ENCODE results near the gene RIMS4.

- TF ChIP-seq CTCF (IDR thresholded peaks at IDR 0.05) (no peak), POLR2A (IDR thresholded peaks at IDR 0.05) (no peak)
Measured at GRCh38 chr20:44848254-44849015, 38.1 kb upstream of the RIMS4 start.
